ENCODE measurements around the gene TAC3.

TAC3 gene

DNA sequence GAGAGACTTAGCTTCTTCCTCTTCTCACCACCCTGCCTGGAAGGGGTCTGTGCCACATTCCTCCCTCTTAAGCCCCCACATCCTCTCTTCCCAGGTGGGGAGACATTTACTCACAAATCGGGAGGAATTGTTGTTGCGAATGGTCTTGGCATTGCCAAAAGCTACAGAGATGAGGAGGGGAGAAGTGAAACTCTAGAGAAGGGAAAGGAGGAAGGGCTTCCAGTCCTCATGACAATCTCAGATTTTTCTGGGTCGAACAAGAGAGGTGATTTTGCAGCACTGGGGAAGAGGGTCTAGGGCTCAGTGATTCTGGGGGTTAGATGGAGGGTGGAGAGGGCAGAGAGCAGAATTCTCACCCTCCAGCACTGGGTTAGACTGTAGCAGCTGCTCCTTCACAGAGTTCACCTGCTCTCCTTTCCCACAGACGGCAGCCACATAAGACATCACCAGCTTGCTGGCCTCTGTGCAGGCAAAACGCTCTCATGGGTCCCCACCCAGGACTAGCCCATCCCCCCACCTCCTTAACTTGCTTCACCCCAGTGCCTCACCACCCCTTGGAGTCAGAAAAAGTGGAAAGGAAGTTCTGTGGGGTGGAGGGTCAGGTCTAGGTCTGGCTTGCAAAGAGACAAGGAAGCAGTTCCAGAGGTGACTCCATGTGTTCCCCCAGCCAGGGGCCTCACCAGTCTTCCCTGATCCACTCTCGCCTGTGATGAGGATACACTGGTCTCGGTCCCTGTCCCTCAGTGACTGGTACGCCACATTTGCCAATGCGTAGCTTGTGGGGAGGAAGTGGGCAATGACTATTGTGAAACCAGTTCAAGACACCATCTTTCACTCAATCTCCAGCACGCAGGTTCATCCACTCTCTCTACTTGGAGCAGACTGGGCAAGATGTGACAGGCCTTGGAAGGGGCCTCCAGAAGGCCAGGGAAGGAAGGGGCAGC, 30.9 kb upstream of the TAC3 start:
- Mint-ChIP-seq H3K27ac (ENCODE audit: low read depth) (peak overlapping the region; percentile 60), H3K27me3 (no peaks in the 10 kb centered on the region), H3K4me3 (peak overlapping the region; percentile 44), H3K4me1 (peaks cover 38% of the 10 kb centered on the region), H3K9me3 (no peaks in the 10 kb centered on the region), H3K36me3 (ENCODE audit: insufficient read depth) (no peaks in the 10 kb centered on the region)
- peak; percentile 27 to 28 for DNase-seq (ENCODE audit: low spot score in 2 of 2)
- ATAC-seq (replicated peaks; ENCODE audit: extremely low read depth, poor library complexity, severe bottlenecking) = peak; percentile 74

DNA sequence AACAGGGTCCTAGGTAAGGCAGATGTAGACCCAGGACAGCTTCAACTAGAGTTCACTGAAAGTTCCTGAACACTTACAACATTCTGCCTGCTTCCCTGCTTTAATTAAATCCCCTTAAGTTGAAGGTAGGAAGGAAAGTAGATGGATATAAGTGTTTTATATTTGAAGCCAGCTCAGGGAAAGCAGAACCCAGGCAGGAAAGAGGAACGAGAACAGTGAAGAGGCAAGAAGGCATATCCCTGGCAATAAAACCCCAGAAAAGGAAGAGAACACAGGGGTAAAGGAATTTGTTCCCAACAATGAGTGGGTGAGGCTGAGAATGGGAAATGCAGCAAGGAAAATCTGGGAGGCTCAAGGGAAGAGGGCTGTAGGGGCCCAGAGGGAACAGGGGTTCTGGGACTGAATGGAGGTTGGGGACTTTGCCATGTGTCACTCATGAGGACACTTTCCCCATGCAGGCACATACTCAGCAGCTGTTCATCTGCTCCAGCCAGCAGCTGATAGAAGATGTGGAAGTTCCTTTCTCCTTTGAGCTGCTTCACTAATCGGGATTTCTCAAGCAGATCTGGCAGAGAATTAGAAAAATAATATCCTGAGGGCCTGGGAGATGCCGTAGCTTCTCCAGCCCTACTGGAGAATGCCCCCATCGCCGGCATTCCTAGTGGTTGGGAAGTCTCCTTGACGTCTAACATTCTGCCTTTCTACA, 29.9 kb upstream of the TAC3 start:
- ATAC-seq (replicated peaks; ENCODE audit: extremely low read depth, poor library complexity, severe bottlenecking) (no peak), DNase-seq (ENCODE audit: low spot score in 2 of 2) (no peak)
- Mint-ChIP-seq H3K9me3 (no peaks in the 10 kb centered on the region), H3K27me3 (no peaks in the 10 kb centered on the region), H3K27ac (ENCODE audit: low read depth) (peak overlapping the region; percentile 60), H3K36me3 (ENCODE audit: insufficient read depth) (no peaks in the 10 kb centered on the region), H3K4me3 (peak overlapping the region; percentile 44), H3K4me1 (peaks cover 36% of the 10 kb centered on the region)

DNA sequence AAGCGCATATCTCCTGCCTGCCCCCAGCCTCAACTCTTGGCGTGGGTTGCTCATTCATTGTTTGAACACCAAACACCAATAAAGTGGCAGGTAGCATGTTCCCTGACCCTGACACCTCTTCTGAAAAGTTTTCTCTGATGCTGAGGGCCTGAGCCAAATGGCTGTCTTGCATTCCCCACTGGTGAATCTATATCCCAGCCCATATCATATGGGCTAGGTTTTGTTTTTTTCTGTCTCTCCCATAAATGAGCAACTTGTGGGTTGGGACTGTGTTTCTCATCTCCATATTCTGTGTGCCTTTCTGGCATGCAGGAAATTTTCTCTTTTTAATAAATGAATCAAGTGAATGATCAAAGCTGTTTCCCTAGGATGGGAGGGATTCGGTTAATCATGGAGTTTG, 28.6 kb upstream of the TAC3 start:
- Mint-ChIP-seq H3K4me3 (no peak overlapping the region), H3K36me3 (ENCODE audit: insufficient read depth) (no peaks in the 10 kb centered on the region), H3K9me3 (no peaks in the 10 kb centered on the region), H3K4me1 (peaks cover 30% of the 10 kb centered on the region), H3K27me3 (no peaks in the 10 kb centered on the region), H3K27ac (ENCODE audit: low read depth) (no peak overlapping the region)
- DNase-seq (ENCODE audit: low spot score in 2 of 2) (no peak), ATAC-seq (replicated peaks; ENCODE audit: extremely low read depth, poor library complexity, severe bottlenecking) (no peak)

DNA sequence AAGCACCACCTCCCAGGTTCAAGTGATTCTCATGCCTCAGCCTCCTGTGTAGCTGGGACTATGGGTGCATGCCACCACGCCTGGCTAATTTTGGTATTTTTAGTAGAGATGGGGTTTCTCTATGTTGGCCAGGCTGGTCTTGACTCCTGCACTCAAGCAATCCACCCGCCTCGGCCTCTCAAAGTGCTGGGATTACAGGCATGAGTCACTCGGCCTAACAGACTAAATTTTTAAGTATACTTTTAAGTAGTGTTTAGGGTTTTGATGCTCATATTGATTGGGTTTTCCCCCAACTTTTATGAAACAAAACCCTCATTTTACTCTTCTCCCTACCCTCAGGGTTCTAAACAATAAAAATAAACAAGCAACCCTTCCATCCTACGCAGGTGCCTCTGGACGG, 28.1 kb upstream of the TAC3 start:
- Mint-ChIP-seq H3K36me3 (ENCODE audit: insufficient read depth) (no peaks in the 10 kb centered on the region), H3K4me1 (peaks cover 30% of the 10 kb centered on the region), H3K27me3 (no peaks in the 10 kb centered on the region), H3K4me3 (no peak overlapping the region), H3K27ac (ENCODE audit: low read depth) (no peak overlapping the region), H3K9me3 (no peaks in the 10 kb centered on the region)
- ATAC-seq (replicated peaks; ENCODE audit: extremely low read depth, poor library complexity, severe bottlenecking) (no peak), DNase-seq (ENCODE audit: low spot score in 2 of 2) (no peak)

DNA sequence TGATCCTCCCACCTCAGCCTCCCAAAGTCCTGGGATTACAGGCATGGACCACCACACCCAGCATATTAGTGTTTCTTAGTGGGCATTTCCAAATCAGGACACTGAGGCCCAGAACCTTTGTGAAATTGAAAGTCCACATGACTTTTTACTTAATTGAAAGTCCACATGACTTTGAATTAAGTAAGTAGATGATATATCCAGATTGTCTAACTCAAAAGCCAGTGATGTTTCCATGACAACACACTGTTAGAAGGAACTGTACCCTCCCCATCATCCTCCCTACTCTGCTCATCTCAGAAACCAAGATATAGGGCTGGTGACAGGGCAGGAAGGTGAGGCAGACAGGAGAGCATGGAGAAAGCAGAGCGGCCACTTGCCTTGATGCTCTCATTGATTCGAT, 26.4 kb upstream of the TAC3 start:
- Mint-ChIP-seq H3K4me1 (peaks cover 19% of the 10 kb centered on the region), H3K9me3 (no peaks in the 10 kb centered on the region), H3K4me3 (no peak overlapping the region), H3K27ac (ENCODE audit: low read depth) (no peak overlapping the region), H3K36me3 (ENCODE audit: insufficient read depth) (no peaks in the 10 kb centered on the region), H3K27me3 (peaks cover 9% of the 10 kb centered on the region)
- ATAC-seq (replicated peaks; ENCODE audit: extremely low read depth, poor library complexity, severe bottlenecking) (no peak), DNase-seq (ENCODE audit: low spot score in 2 of 2) (no peak)

DNA sequence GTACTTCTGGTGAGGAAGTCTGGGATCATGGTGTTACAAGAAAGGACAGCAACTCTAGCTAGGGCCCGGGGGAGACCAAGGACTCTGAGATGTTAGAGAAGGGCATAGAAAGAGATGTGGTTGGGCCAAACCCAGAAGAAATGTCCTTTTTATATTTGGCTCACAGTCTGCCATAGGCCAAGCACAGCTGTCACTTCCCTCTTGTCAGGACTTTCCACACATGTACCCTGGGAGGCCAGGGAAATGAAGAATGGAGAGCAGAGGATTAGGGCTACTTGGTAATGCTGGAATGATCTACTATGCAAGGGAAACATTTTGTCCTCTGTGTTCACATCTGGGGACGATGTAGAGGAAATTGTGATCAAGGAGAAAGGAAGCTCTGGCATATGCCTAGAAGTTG, 24.4 kb upstream of the TAC3 start:
- ATAC-seq (replicated peaks; ENCODE audit: extremely low read depth, poor library complexity, severe bottlenecking) = no peak
- H3K9me3 Mint-ChIP-seq = no peaks in the 10 kb centered on the region
- H3K27me3 Mint-ChIP-seq = peaks cover 10% of the 10 kb centered on the region
- H3K27ac Mint-ChIP-seq (ENCODE audit: low read depth) = no peak overlapping the region
- H3K4me3 Mint-ChIP-seq = no peak overlapping the region
- H3K4me1 Mint-ChIP-seq = no peaks in the 10 kb centered on the region
- no peak for DNase-seq (ENCODE audit: low spot score in 2 of 2)
- no peaks in the 10 kb centered on the region for H3K36me3 Mint-ChIP-seq (ENCODE audit: insufficient read depth)

DNA sequence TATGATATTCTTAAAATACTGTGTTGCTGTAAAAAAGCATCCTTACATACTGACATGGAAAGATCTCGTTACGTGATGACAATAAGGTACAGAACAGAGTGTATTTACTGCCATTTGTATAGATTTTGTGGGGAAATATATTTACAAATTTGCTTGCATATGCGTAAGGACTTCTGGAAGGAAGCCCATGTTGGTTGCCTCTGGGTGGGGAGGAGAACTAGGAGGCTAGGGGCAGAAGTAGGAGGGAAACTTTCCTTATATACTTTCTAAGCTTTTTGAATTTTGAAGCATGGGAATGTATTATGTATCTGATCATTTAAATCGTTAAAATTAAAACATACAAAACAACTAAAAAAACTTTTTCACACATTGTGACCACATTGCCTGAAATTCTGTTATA, 23.9 kb upstream of the TAC3 start:
- H3K4me1 Mint-ChIP-seq = no peaks in the 10 kb centered on the region
- no peaks in the 10 kb centered on the region for H3K9me3 Mint-ChIP-seq
- H3K4me3 Mint-ChIP-seq = no peak overlapping the region
- no peak for DNase-seq (ENCODE audit: low spot score in 2 of 2)
- H3K36me3 Mint-ChIP-seq (ENCODE audit: insufficient read depth) = no peaks in the 10 kb centered on the region
- H3K27me3 Mint-ChIP-seq = peaks cover 10% of the 10 kb centered on the region
- no peak overlapping the region for H3K27ac Mint-ChIP-seq (ENCODE audit: low read depth)
- no peak for ATAC-seq (replicated peaks; ENCODE audit: extremely low read depth, poor library complexity, severe bottlenecking)

DNA sequence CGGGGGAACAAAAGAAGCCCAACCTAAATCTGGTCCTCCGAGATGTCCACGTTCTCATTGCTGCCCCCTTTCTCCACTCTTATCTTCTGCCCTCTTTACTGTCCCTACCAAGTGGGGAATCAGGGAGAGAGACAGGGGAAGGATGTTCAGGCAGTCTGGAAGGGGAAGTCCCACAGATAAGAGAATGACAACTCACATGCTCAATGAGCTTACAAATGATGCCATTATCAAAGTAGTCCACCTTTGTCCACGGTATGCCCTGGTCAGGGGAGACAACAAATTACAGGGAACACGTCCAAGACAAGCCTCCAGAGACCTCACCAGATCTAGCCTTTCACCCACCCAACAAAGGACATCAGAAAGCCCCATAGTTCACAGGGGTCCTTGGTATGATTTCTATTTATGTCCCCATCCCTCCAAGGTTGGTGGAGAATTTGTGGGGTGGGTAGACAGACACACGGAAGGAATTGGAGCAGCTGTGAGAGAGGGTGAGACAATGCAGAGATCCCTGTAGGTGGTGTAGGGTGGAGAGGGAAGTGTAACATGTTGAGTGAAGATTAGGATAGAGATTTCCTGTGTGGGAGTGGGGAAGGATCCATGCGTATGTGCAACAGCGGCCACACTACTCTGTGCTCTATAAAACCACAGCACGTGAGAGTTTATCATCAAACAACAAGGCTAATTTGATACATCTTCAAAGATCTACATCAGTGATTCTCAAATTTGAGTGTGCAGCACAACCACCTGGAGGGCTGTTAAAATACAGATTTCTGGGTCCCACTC, 22.9 kb upstream of the TAC3 start:
- Mint-ChIP-seq H3K36me3 (ENCODE audit: insufficient read depth) (no peaks in the 10 kb centered on the region), H3K9me3 (no peaks in the 10 kb centered on the region), H3K4me1 (no peaks in the 10 kb centered on the region), H3K27me3 (peaks cover 10% of the 10 kb centered on the region), H3K27ac (ENCODE audit: low read depth) (no peak overlapping the region), H3K4me3 (no peak overlapping the region)
- no peak for DNase-seq (ENCODE audit: low spot score in 2 of 2)
- no peak for ATAC-seq (replicated peaks; ENCODE audit: extremely low read depth, poor library complexity, severe bottlenecking)

DNA sequence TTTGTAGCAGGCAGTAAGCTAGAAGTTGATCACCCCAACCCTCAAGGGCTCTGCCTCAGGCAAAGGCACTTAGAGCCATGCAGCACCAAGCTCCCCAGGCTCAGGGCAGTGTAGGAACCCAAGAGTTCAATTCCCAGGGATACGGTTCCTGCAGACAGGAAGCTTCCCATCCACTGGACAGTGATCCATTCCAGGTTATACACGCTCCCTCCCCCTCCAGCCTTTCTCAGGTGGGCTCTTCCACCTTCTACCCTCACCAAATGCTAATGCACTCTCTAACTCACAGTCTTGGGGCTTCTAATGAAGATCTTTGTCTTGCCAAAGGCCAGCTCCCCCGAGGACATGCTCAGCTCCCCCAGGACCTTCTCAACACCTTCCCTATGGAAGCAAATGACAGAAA, 20.9 kb upstream of the TAC3 start:
- no peaks in the 10 kb centered on the region for H3K4me1 Mint-ChIP-seq
- H3K27me3 Mint-ChIP-seq = peaks cover 10% of the 10 kb centered on the region
- no peak for ATAC-seq (replicated peaks; ENCODE audit: extremely low read depth, poor library complexity, severe bottlenecking)
- H3K27ac Mint-ChIP-seq (ENCODE audit: low read depth) = peak overlapping the region; percentile 39
- no peaks in the 10 kb centered on the region for H3K9me3 Mint-ChIP-seq
- H3K4me3 Mint-ChIP-seq = no peak overlapping the region
- no peaks in the 10 kb centered on the region for H3K36me3 Mint-ChIP-seq (ENCODE audit: insufficient read depth)
- DNase-seq (ENCODE audit: low spot score in 2 of 2) = no peak

DNA sequence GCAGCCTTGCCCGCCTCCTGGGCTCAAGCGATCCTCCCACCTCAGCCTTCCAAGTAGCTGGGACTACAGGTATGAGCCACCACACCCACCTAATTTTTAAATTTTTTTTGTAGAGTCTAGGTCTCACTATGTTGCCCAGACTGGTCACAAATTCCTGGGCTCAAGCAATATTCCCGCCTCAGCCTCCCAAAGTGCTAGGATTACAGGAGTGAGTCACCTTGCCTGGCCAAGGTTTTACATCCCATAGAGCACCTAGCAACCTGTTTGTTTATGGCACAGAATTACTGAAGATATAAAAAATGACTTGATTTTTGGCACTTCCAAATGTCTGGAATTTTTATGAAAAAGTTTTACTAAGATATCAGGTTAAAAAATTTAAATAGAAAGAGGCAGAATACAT, 17.1 kb upstream of the TAC3 start:
- DNase-seq (ENCODE audit: low spot score in 2 of 2) (no peak), ATAC-seq (replicated peaks; ENCODE audit: extremely low read depth, poor library complexity, severe bottlenecking) (no peak)
- Mint-ChIP-seq H3K4me3 (no peak overlapping the region), H3K9me3 (no peaks in the 10 kb centered on the region), H3K36me3 (ENCODE audit: insufficient read depth) (no peaks in the 10 kb centered on the region), H3K27ac (ENCODE audit: low read depth) (no peak overlapping the region), H3K27me3 (peaks cover 9% of the 10 kb centered on the region), H3K4me1 (peaks cover 19% of the 10 kb centered on the region)

DNA sequence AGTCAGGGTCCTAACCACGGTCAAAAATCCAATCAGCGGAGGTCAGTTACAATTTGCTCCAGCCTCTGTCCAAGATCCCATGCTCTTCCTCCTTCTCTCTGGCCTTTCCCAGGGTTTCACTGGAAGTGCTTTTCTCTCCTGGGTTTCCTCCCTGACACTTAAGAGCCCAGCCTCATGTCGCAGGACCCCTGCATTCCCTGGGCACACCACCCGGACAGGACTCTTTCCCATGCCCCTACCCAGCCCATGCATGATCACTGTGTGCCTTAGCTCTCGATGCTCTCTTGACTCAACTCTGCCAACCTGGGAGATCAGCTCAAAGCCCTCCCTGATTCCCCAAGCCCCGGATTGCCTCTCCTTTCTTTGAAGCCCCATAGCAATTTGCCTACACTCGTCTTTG, 15.5 kb upstream of the TAC3 start:
- Mint-ChIP-seq H3K4me1 (peaks cover 28% of the 10 kb centered on the region), H3K27ac (ENCODE audit: low read depth) (no peak overlapping the region), H3K9me3 (no peaks in the 10 kb centered on the region), H3K27me3 (no peaks in the 10 kb centered on the region), H3K4me3 (no peak overlapping the region), H3K36me3 (ENCODE audit: insufficient read depth) (no peaks in the 10 kb centered on the region)
- DNase-seq (ENCODE audit: low spot score in 2 of 2) = no peak
- ATAC-seq (replicated peaks; ENCODE audit: extremely low read depth, poor library complexity, severe bottlenecking) = no peak

DNA sequence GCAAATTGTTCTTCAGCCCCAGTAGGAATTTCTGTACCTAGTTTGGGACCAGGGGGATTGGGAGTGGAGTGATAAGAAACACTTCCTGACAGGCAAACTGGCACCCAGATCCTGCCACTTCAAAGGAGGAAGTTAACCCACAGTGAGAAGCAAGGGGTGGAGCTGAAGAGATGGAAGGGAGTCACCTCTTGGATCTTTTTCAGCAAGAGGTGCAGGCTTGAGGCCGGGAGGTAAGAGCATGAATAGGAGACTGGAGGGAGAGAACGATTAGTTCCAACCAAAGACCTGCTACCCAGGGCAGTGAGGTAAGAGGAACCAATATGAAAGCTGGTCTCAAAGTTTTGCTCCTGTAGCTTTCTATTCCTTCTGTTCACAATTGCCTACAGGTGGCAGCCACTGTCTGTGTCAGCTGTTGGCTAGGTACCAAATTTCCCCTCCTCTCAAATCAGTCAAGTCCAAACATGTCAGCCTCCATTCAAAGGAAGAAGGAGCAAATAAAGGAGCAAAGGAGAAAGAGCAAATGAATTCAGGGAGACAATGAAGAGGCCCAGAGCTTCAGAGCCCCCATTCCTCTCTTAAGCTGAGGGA, 14.9 kb upstream of the TAC3 start:
- no peaks in the 10 kb centered on the region for H3K36me3 Mint-ChIP-seq (ENCODE audit: insufficient read depth)
- peak overlapping the region; percentile 2 for H3K27ac Mint-ChIP-seq (ENCODE audit: low read depth)
- no peak for DNase-seq (ENCODE audit: low spot score in 2 of 2)
- no peak overlapping the region for H3K4me3 Mint-ChIP-seq
- no peaks in the 10 kb centered on the region for H3K27me3 Mint-ChIP-seq
- ATAC-seq (replicated peaks; ENCODE audit: extremely low read depth, poor library complexity, severe bottlenecking) = peak; percentile 24
- peaks cover 28% of the 10 kb centered on the region for H3K4me1 Mint-ChIP-seq
- H3K9me3 Mint-ChIP-seq = no peaks in the 10 kb centered on the region

Data from central memory CD8-positive, alpha-beta T cell (primary cell).